GM15510 (cell line): ENCODE results near the gene RASSF3.

ENCODE experiments used
- POLR2A ChIP-seq: IDR thresholded peaks from 3 replicates; pipeline ENCODE4 v1.6.1; 2011; ENCODE audit warnings: borderline replicate concordance; ENCODE audit not compliant: insufficient read length; ENCODE audit errors: extremely low read depth

Gene RASSF3, protein sequence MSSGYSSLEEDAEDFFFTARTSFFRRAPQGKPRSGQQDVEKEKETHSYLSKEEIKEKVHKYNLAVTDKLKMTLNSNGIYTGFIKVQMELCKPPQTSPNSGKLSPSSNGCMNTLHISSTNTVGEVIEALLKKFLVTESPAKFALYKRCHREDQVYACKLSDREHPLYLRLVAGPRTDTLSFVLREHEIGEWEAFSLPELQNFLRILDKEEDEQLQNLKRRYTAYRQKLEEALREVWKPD

DNA sequence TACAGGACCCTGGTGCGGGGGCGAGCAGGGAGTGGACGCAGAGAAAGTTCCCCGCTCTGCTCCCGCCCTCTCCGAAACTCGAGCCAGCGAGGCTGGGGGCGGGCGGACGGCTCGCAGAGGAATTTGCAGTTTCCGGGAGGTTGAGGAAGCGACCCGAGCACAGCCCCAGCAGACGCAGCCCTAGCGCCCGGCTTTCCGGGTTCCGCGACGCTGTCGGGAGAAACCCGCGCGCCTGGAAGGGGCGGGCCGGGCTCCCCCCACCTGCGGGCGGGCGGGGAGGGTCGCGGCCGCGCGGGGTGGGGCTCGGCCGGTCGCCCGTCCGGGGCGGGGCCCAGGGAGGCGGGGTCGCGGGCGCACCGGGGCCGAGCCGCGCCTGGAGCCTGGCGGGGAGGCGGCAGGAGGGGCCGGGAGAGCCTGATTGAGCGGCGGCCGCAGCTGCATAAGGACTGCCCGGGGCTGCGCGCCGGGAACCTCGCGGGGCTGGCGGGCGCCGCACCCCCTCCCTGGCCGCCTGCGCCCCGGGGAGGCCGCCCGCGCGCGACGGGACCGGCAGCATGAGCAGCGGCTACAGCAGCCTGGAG lies at the start of gene RASSF3:
Gene RASSF3 (plus strand): TSS at position 417 of the 581 bp plus-strand sequence. CDS start 138 bp downstream, at position 555.
- TF ChIP-seq POLR2A: peak; percentile 71

DNA sequence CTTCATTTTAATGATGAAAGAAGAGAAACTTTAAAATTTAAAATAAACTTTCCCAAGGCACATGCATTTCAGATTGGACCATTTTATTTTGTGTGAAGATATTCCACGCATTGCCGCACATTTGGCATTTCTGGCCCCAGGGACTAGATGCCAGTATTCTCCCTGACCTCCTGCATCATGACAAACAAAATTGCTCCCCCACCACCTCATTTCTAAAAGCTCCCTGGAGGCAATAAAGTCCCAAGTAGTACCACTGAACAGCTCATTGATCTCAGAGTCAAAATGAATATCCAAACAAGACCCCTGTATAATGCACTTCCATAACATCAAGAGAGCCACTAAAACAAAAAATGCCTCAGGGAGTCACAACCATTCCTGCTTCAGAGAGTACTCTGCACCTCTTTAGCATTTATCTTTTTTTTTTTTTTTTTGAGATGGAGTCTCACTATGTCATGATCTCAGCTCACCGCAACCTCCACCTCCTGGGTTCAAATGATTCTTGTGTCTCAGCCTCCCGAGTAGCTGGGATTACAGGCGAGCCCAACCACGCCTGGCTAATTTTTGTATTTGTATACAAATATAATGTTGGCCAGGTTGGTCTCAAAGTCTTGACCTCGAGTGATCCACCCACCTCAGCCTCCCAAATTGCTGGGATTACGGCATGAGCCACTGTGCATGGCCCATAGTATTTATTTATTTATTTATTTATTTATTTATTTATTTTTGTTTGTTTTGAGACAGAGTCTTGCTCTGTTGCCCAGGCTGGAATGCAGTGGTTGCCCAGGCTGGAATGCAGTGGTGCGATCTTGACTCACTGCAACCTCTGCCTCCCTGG lies 48.8 kb upstream of the RASSF3 start:
- TF ChIP-seq POLR2A: no peak

DNA sequence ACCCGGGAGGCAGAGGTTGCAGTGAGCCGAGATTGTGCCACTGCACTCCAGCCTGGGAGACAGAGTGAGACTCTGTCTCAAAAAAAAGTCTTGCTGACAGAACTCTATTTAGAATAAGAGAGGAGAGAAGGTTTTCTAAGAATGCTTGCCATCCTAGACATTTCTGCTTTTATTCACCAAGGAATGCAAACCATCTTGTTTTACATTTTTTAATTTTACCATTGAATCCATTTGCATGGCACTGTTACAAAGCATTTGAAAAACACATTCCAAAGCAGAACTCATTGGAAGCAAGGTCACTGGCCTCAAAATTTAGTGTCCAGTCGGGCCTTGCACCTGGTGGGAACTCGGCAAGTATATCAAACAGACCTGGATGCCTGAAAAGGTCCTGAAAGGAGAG lies 44.2 kb upstream of the RASSF3 start:
- TF ChIP-seq POLR2A: no peak

DNA sequence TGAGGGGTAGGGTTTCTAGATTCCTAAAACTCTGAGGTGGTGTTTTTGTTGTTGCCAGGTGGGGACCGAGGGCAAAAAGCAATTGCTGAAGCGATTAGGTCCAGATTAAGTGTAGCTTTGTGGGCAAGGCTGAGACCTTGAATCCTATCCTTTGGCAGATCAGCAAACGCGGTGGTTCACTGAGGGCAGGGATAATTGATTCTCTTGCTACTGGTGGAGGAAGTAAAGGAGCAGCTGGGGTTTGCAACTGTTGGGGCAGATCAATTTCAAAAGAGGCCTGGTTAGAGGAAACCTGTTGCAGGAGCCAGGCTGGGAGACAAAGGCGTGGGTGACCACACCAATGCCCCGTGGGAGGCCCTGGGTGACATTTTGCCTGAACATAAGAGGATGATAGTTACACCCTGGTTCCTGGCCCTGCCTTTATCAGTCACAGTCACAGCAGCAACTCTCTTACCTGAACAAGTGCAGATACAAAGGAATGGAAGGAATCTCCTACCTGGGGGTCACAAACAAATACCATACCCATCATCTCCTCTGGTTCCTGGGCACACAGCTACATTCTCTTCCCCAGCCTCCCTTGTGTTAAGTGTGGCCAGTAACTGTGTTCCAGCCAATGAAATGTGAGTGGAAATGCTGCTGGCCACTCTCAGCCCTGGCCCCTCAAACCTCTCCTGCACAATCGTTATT lies 43.3 kb upstream of the RASSF3 start:
- no peak for TF ChIP-seq POLR2A

DNA sequence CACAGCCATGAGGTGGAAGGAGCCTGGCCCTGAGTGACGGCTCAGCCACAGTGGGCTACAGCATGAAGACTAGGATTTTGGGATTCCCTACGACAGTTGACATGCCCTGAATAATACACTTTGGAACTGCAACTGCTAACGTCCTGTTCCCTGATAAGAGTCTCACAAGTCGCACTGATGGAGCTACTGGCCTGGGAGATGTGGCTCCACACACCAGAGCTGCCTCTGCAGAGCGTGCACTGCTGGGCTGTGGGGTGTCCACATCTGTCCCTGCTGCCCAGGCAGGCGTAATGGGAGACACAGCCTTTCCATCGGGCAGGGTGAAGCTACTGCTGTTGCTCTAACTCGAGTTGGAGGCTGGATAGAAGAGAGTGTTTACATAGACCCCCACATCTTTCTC lies 42.7 kb upstream of the RASSF3 start:
- no peak for TF ChIP-seq POLR2A

DNA sequence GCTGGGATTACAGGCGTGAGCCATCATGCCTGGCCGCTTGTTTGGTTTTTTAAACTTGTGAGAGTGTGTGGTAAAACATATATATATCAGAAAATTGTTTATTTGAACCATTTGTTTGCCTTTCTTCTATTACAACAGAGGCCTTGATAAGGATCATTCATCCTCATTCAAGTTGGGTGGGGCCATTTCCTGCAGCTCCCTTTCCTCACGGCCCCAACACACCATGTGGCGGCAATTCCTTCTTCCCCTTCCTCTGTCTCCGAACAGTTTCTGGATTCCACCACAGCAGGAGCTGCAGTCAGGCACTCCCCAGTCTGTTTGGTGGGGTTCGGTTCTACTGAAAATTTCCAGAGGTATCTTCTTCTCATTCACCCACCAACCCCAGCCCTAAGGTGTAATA lies 42.0 kb upstream of the RASSF3 start:
- TF ChIP-seq POLR2A: no peak

DNA sequence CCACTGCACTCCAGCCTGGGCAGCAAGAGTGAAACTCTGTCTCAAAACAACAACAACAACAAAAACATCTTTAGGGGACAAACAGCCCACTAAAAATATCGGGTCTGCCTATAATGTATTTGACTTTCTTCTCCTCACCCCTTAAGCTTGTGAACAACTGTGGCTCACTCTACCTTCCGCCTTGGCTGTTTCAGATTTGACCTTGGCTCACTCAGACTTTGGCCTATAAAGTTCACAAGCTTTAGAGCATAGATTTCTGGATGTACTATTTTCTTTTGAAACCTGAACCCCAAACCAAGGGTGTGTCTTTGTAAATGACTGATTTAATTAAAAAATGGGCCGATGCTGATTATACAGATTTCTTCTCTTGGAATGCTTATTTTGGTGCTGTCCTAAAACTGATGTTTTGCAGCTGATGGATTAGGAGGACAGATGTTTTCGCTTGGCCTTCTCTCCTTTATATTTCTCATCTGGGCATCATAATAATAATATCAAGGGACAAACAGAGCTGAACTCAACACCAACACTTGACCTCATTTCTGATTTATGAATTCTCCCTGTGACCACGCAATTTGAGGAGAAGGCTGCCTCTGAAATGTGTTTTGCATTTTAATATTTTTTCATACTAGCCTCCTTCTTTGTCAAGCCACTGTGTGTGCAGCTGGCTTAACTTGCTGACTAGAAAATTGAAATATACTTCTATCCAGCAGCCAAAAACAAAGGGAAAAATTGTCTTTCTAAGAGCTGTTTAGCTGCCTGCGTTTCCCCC lies 40.2 kb upstream of the RASSF3 start:
- no peak for TF ChIP-seq POLR2A

DNA sequence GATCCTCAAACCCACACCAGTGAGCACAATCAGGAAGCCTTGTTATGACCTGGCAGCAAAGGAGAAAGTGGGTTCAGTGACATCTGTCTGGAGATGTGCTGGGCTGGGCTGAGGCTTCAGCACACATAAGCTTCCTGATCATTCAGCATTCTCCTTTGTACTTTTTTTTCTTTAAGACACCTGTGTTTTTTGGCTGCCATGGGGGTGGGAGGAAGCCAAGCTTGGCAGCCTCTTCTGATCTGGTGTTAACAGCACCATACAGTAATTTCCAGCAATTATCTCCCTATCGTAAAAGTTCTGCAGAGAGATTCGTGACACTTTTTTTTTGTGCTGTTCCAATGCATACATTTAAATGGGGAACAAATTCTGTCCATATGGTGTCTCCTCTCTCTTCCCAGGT lies 38.9 kb upstream of the RASSF3 start:
- no peak for TF ChIP-seq POLR2A

DNA sequence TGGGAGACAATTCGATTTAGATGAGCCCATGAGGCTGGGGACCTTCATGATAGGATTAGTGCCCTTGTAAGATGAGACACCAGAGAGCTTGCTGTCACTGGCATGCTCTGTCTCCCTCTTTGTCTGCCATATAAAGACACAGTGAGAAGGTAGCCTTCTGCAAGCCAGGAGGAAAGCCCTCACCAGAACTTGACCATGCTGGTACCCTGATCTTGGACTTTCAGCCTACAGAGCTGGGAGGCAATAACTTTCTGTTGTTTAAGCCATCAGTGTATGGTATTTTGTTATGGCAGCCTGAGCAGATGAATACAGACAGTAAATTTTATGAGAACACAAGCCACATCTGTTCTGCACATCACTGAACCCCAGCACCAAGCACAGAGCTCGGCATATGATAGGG lies 38.1 kb upstream of the RASSF3 start:
- TF ChIP-seq POLR2A: no peak

DNA sequence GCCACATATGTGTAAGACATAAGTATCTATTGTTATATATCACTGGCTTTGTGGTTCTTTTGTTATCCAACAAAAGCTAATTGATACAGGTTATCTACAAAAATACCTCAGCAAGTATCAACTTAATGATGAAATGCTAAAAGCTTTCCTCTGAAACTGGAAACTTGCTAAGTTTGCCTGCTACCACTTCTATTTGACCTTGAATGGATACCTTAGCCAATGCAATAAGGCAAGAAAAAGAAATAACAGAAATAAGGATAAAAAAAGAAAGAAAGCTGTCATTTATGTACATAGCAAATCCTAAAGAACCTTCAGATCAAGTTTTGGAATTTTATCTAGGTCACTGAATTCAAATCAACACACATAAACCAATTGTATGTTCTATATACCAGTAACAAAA lies 35.5 kb upstream of the RASSF3 start:
- no peak for TF ChIP-seq POLR2A

DNA sequence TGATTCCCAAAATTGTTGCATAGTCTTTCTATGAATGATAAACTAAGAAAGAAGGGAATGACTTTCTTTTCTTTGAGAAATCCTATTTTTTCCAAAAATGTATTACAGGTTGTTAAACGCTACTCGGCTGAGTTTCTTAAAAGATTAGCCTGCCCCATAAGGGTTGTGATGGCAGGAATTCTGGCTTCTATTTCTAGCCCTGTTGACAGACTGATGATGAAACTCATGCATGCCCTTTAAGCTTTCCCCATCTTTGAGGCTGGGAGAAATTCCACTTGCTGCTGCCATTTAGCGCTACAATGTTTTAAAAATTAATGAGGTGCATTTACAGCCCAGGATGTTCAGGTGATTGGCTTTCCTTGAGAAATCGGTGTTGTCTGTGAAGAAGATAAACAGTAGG lies 33.2 kb upstream of the RASSF3 start:
- TF ChIP-seq POLR2A: no peak

DNA sequence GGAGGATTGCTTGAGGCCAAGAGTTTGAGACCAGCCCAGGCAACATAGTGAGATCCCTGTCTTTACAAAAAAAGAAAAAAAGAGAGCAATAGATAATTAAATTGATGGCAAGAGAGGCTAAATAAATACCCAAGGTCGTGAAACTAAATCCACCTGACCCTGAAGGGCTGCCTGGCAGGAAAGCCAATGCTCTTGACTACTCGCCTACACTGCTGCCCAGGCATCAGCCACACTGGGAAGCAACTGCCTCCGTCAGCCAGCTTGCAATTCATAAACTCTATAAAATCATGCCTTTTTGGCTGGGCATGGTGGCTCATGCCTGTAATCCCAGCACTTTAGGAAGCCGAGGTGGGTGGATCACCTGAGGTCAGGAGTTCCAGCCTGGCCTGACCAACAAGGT lies 31.7 kb upstream of the RASSF3 start:
- no peak for TF ChIP-seq POLR2A

DNA sequence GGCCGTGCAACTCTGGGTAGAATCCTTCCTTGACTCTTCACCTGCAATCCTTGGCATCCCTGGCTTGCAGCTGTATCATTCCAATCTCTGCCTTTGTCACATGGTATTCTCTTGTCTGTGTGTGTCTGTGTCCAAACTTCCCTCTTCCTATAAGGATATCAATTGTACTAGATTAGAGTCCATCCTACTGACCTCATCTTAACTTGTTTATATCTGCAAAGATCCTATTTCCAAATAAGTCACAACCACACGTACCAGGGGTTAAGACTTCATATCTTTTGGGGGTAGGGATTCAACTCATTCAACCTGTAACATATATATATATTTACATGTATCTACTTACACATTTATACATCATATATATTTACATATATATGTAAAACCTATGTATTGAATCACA lies 29.6 kb upstream of the RASSF3 start:
- no peak for TF ChIP-seq POLR2A

DNA sequence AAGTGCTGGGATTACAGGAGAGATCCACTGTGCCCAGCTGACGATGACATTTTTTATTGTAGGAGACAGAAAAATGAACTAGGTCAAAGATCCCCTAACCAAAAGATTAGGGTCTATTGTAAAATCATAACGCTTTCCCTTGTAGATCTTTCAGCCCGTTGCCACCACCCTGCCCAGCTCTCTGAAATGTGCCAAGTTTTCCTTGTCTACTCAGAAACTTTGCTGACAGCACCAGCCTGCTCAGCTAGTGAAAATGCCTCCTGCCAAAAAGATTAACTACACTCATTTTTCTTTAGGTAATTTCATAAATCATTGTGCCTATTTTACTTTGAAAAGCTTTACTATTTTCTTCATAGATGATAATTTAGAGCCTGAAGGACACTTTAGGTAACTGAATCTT lies 28.2 kb upstream of the RASSF3 start:
- no peak for TF ChIP-seq POLR2A
